ENCODE data around the gene MAP3K6. TPM values are rescaled to one million over a fixed set of nuclear protein-coding genes. Genes with fewer than 3 reads are reported as not detected.
A peak's percentile ranks its signal among the peaks of the same experiment; 100 is the strongest.

MAP3K6 gene
- polyA plus RNA-seq, 1 donor from 2014 or later, result 4.4 TPM

DNA sequence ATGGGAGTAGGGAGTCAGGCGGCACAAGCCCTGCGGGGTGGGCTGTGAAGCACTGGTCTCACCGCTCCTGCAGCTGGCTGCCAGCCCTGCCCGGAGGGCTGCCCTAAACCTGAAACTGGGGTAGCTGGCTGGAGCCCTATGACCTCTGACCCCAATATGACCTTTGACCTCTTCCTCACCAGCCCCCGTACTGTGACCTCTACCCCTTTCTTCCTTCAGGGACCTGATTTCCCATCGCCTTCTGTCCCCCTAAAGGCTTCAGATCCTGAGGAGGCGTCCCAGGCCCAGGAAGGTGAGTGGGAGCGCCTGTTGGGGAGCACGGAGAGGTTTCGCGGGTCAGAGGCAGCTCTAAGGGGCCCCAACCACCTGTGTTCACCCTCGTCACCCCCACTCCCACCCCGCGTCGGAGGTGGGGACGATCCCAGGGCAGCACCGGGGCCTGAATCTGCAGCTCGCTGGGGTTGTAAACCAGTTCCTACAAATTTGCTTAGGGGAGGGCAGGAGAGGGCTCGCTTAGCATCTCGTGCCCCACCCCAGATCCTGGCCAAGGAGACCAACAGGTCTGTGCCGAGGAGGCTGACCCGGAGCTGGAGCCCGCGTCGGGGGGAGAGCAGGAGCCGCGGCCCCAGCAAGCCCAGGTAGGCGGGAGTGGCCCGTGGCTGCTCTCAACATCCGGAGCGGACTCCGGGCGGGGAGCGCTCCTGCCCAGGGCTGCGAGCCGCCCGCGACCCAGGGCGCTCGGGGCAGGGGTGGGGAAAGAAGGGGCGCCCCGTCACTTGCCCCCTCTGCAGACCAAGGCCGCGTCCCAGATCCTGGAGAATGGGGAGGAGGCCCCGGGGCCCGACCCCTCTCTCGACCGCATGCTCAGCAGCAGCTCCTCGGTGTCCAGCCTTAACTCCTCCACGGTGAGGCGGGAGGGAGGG lies 17.6 kb downstream of the MAP3K6 start:
- Histone ChIP-seq H3F3A (ENCODE audit: insufficient read depth, low read length, poor library complexity, severe bottlenecking) (no peaks in the 10 kb centered on the region), H3K27ac (ENCODE audit: low read length) (no peak overlapping the region), H3K27me3 (ENCODE audit: insufficient read depth, low read depth, low read length) (peaks cover 31% of the 10 kb centered on the region)

DNA sequence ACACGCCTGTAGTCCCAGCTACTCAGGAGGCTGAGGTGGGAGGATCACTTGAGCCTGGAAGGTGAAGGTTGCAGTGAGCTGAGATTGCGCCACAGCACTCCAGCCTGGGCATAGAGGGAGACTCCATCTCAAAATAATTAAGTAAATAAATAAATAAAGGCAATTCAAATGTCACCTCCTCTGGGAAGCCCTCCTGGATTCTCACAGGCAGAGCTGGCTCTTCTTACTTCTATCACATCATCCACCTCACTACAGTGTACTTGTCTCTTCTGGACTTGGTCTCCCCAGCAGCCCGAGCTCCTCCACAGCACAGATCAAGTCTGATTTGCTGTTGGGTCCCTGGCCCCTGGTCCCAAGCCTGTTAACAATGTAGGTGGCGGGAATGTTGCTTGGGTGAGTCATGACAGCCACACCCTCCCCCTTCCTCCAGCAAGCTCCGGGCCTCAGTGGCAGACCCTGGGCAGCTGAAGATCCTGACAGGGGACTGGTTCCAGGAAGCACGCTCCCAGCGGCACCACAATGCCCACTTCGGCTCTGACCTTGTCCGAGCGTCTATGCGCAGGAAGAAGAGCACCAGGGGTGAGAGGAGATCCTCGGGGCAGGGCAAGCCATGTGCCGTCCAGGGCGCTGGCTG lies 19.7 kb downstream of the MAP3K6 start:
- H3K79me2 ChIP-seq (replicated peaks; ENCODE audit: insufficient read depth, low read length), result no peaks in the 10 kb centered on the region
- no peak overlapping the region for H3K9ac ChIP-seq (ENCODE audit: low read length)
- no peak overlapping the region for H3K27ac ChIP-seq (ENCODE audit: low read length)
- no peaks in the 10 kb centered on the region for H3K36me3 ChIP-seq (ENCODE audit: insufficient read depth, low read length)
- no peak overlapping the region for H2AFZ ChIP-seq (ENCODE audit: low read depth, low read length)
- H3K27me3 ChIP-seq (ENCODE audit: insufficient read depth, low read depth, low read length), result peaks cover 31% of the 10 kb centered on the region
- no peaks in the 10 kb centered on the region for H3K9me3 ChIP-seq (ENCODE audit: low read length)
- H4K20me1 ChIP-seq (ENCODE audit: insufficient read depth), result no peaks in the 10 kb centered on the region
- H3K4me3 ChIP-seq (ENCODE audit: low read length), result no peak overlapping the region
- no peaks in the 10 kb centered on the region for H3F3A ChIP-seq (ENCODE audit: insufficient read depth, low read length, poor library complexity, severe bottlenecking)
- H3K4me2 ChIP-seq (ENCODE audit: low read length), result no peak overlapping the region
- H3K9me2 ChIP-seq (ENCODE audit: insufficient read depth, low read length), result no peaks in the 10 kb centered on the region
- no peak for TF ChIP-seq TAF1 (IDR thresholded peaks at IDR 0.05; ENCODE audit: low read depth)
- TF ChIP-seq EP300 (conservative IDR thresholded peaks at IDR 0.05; ENCODE audit: poor library complexity, severe bottlenecking), result no peak
- TF ChIP-seq EZH2 (IDR thresholded peaks at IDR 0.05; ENCODE audit: borderline replicate concordance, insufficient read depth, low read length, poor library complexity, severe bottlenecking), result no peak
- TF ChIP-seq, protein P1, sequence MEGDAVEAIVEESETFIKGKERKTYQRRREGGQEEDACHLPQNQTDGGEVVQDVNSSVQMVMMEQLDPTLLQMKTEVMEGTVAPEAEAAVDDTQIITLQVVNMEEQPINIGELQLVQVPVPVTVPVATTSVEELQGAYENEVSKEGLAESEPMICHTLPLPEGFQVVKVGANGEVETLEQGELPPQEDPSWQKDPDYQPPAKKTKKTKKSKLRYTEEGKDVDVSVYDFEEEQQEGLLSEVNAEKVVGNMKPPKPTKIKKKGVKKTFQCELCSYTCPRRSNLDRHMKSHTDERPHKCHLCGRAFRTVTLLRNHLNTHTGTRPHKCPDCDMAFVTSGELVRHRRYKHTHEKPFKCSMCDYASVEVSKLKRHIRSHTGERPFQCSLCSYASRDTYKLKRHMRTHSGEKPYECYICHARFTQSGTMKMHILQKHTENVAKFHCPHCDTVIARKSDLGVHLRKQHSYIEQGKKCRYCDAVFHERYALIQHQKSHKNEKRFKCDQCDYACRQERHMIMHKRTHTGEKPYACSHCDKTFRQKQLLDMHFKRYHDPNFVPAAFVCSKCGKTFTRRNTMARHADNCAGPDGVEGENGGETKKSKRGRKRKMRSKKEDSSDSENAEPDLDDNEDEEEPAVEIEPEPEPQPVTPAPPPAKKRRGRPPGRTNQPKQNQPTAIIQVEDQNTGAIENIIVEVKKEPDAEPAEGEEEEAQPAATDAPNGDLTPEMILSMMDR (IDR thresholded peaks at IDR 0.05; ENCODE audit: poor library complexity, severe bottlenecking), result no peak
- no peak for TF ChIP-seq SMC3 (conservative IDR thresholded peaks at IDR 0.05; ENCODE audit: poor library complexity)
- TF ChIP-seq RAD21 (conservative IDR thresholded peaks at IDR 0.05), result no peak
- TF ChIP-seq, protein P2, sequence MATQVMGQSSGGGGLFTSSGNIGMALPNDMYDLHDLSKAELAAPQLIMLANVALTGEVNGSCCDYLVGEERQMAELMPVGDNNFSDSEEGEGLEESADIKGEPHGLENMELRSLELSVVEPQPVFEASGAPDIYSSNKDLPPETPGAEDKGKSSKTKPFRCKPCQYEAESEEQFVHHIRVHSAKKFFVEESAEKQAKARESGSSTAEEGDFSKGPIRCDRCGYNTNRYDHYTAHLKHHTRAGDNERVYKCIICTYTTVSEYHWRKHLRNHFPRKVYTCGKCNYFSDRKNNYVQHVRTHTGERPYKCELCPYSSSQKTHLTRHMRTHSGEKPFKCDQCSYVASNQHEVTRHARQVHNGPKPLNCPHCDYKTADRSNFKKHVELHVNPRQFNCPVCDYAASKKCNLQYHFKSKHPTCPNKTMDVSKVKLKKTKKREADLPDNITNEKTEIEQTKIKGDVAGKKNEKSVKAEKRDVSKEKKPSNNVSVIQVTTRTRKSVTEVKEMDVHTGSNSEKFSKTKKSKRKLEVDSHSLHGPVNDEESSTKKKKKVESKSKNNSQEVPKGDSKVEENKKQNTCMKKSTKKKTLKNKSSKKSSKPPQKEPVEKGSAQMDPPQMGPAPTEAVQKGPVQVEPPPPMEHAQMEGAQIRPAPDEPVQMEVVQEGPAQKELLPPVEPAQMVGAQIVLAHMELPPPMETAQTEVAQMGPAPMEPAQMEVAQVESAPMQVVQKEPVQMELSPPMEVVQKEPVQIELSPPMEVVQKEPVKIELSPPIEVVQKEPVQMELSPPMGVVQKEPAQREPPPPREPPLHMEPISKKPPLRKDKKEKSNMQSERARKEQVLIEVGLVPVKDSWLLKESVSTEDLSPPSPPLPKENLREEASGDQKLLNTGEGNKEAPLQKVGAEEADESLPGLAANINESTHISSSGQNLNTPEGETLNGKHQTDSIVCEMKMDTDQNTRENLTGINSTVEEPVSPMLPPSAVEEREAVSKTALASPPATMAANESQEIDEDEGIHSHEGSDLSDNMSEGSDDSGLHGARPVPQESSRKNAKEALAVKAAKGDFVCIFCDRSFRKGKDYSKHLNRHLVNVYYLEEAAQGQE (IDR thresholded peaks at IDR 0.05; ENCODE audit: borderline replicate concordance), result no peak
- no peak for TF ChIP-seq POLR2AphosphoS5 (IDR thresholded peaks at IDR 0.05)

More for the DNA sequence above, 17.6 kb downstream of the MAP3K6 start:
- no peak overlapping the region for H2AFZ ChIP-seq (ENCODE audit: low read depth, low read length)
- no peaks in the 10 kb centered on the region for H3K79me2 ChIP-seq (replicated peaks; ENCODE audit: insufficient read depth, low read length)
- no peaks in the 10 kb centered on the region for H4K20me1 ChIP-seq (ENCODE audit: insufficient read depth)
- H3K4me3 ChIP-seq (ENCODE audit: low read length), result peak overlapping the region; percentile 63
- no peaks in the 10 kb centered on the region for H3K9me2 ChIP-seq (ENCODE audit: insufficient read depth, low read length)
- no peaks in the 10 kb centered on the region for H3K9me3 ChIP-seq (ENCODE audit: low read length)
- no peak overlapping the region for H3K9ac ChIP-seq (ENCODE audit: low read length)
- H3K36me3 ChIP-seq (ENCODE audit: insufficient read depth, low read length), result no peaks in the 10 kb centered on the region
- TF ChIP-seq MXI1 (conservative IDR thresholded peaks at IDR 0.05; ENCODE audit: poor library complexity, severe bottlenecking) (no peak), POLR2AphosphoS5 (IDR thresholded peaks at IDR 0.05) (no peak), RAD21 (conservative IDR thresholded peaks at IDR 0.05) (no peak), EZH2 (IDR thresholded peaks at IDR 0.05; ENCODE audit: borderline replicate concordance, insufficient read depth, low read length, poor library complexity, severe bottlenecking) (no peak), TAF1 (IDR thresholded peaks at IDR 0.05; ENCODE audit: low read depth) (no peak), SMC3 (conservative IDR thresholded peaks at IDR 0.05; ENCODE audit: poor library complexity) (no peak), EP300 (conservative IDR thresholded peaks at IDR 0.05; ENCODE audit: poor library complexity, severe bottlenecking) (no peak)
- TF ChIP-seq, protein P1 (IDR thresholded peaks at IDR 0.05; ENCODE audit: poor library complexity, severe bottlenecking), result no peak
- TF ChIP-seq, protein P2 (IDR thresholded peaks at IDR 0.05; ENCODE audit: borderline replicate concordance), result no peak
- no peak overlapping the region for H3K4me2 ChIP-seq (ENCODE audit: low read length)

Data from neural cell (in vitro differentiated cells).